H1 (cell line): Measurements from ENCODE around the gene ZSWIM6. TPM values are rescaled to one million over a fixed set of nuclear protein-coding genes. Genes with fewer than 3 reads are reported as not detected.

Source experiments
- CTCF ChIA-PET: fragments of 300-600 bp; sonication (Branson Sonifier 250); formaldehyde crosslinking; loops from one replicate; lab custom pipeline; 2021; ENCODE audit not compliant: partially characterized antibody; lab: Charles Lee
- POLR2A ChIA-PET: fragments of 300-600 bp; sonication (Branson Sonifier 250); formaldehyde crosslinking; loops from one replicate; lab custom pipeline; 2021; ENCODE audit warnings: inconsistent platforms; ENCODE audit not compliant: partially characterized antibody; lab: Charles Lee
- DNase-seq, 2 experiments: peaks; one replicate each; pipeline versions ENCODE4 v3.0.0 to v3.0.0-alpha.2; 2010 to 2022; ENCODE audit warnings: low spot score in 2 of 2, low read depth in 1 of 2, mixed read lengths in 1 of 2
- FAIRE-seq: peaks from 2 replicates; lab custom pipeline; 2011; peaks lifted over from hg19 to GRCh38; lab: Jason Lieb, UNC
- H2AFZ ChIP-seq: 2 replicates; pipeline ENCODE4 v1.8.1; 2012; ENCODE audit warnings: low read length, inconsistent platforms
- H2AK5ac ChIP-seq: 2 replicates; pipeline ENCODE4 v1.6.1; 2013; ENCODE audit warnings: low read depth, low read length
- H2BK120ac ChIP-seq: replicated peaks from 2 replicates; pipeline ENCODE3; 2013; ENCODE audit warnings: low read depth, low read length, inconsistent platforms
- H2BK12ac ChIP-seq: 2 replicates; pipeline ENCODE4 v1.6.1; 2013; ENCODE audit warnings: low read depth, low read length
- H2BK15ac ChIP-seq: 2 replicates; pipeline ENCODE4 v1.6.1; 2013; ENCODE audit warnings: low read length
- H2BK20ac ChIP-seq: 2 replicates; pipeline ENCODE4 v1.6.1; 2013; ENCODE audit warnings: low read length
- H2BK5ac ChIP-seq: 2 replicates; pipeline ENCODE4 v1.6.1; 2013; ENCODE audit warnings: low read depth, low read length
- H3K14ac ChIP-seq: 2 replicates; pipeline ENCODE4 v1.6.1; 2013; ENCODE audit warnings: inconsistent platforms; ENCODE audit not compliant: insufficient read length
- H3K18ac ChIP-seq: 2 replicates; pipeline ENCODE4 v1.6.1; 2013; ENCODE audit warnings: low read length; ENCODE audit errors: extremely low read depth
- H3K23ac ChIP-seq: 2 replicates; pipeline ENCODE4 v1.6.1; 2013; ENCODE audit warnings: inconsistent platforms; ENCODE audit not compliant: insufficient read length
- H3K23me2 ChIP-seq: 2 replicates; pipeline ENCODE4 v1.6.1; 2013; ENCODE audit warnings: low read depth, low read length
- H3K27ac ChIP-seq: 2 replicates; pipeline ENCODE4 v1.6.1; 2011; ENCODE audit warnings: low read depth, low read length, inconsistent platforms
- H3K27me3 ChIP-seq, 4 experiments: replicated peaks in 1 of 4; 1 replicate in 1 of 4; 2 replicates in 3 of 4; pipeline versions ENCODE4 v1.6.1 to v1.8.1; 2011 to 2013; ENCODE audit warnings: low read length in 3 of 4, mild to moderate bottlenecking in 3 of 4, inconsistent platforms in 2 of 4, mixed read lengths in 2 of 4, moderate library complexity in 1 of 4; ENCODE audit not compliant: control insufficient read depth in 3 of 4, insufficient read depth in 3 of 4; ENCODE audit errors: extremely low read depth in 1 of 4
- H3K36me3 ChIP-seq, 4 experiments: 2 replicates each; pipeline versions ENCODE4 v1.6.1 to v1.8.1; 2011 to 2013; ENCODE audit warnings: mild to moderate bottlenecking in 4 of 4, low read length in 3 of 4, moderate library complexity in 2 of 4, control low read depth in 1 of 4, inconsistent platforms in 1 of 4; ENCODE audit not compliant: insufficient read depth in 4 of 4, control insufficient read depth in 2 of 4
- H3K4ac ChIP-seq: replicated peaks from 2 replicates; pipeline ENCODE3; 2013; ENCODE audit warnings: low read length, low read depth, mixed read lengths, inconsistent platforms; ENCODE audit not compliant: insufficient read length
- H3K4me1 ChIP-seq, 4 experiments: replicated peaks in 1 of 4; 1 replicate in 1 of 4; 2 replicates in 3 of 4; pipeline versions ENCODE4 v1.6.1 to v1.8.1; 2011 to 2013; ENCODE audit warnings: low read length in 3 of 4, inconsistent platforms in 2 of 4, mixed read lengths in 1 of 4; ENCODE audit not compliant: insufficient read depth in 4 of 4, control insufficient read depth in 3 of 4
- H3K4me2 ChIP-seq, 2 experiments: 2 replicates each; pipeline versions ENCODE4 v1.6.1 to v1.8.1; 2011 to 2013; ENCODE audit warnings: low read depth in 2 of 2, low read length in 2 of 2, control low read depth in 1 of 2, inconsistent platforms in 1 of 2, mild to moderate bottlenecking in 1 of 2; ENCODE audit not compliant: insufficient read depth in 1 of 2
- H3K4me3 ChIP-seq, 4 experiments: fragments of 200-600, 300-600 bp in 1 of 4; sonication (generic), shearing (Covaris generic), sonication (Bioruptor Twin) in 1 of 4; 2 replicates each; pipeline versions ENCODE4 v1.5.1 to v1.8.1; 2011 to 2016; ENCODE audit warnings: low read length in 4 of 4, low read depth in 3 of 4, control low read depth in 2 of 4, inconsistent platforms in 2 of 4, mild to moderate bottlenecking in 2 of 4, mixed read lengths in 1 of 4, moderate library complexity in 1 of 4; ENCODE audit not compliant: insufficient read depth in 2 of 4; ENCODE audit errors: extremely low read depth in 1 of 4
- H3K56ac ChIP-seq: replicated peaks from 2 replicates; pipeline ENCODE3; 2013; ENCODE audit warnings: low read depth, mild to moderate bottlenecking, mixed read lengths, low read length, inconsistent platforms; ENCODE audit not compliant: insufficient read length
- H3K79me1 ChIP-seq: 2 replicates; pipeline ENCODE4 v1.6.1; 2013; ENCODE audit warnings: low read depth, low read length, control low read depth
- H3K79me2 ChIP-seq, 2 experiments: 2 replicates each; pipeline versions ENCODE4 v1.6.1 to v1.8.1; 2012 to 2013; ENCODE audit warnings: low read length in 2 of 2, mild to moderate bottlenecking in 2 of 2, inconsistent platforms in 1 of 2; ENCODE audit not compliant: insufficient read depth in 2 of 2, control insufficient read depth in 1 of 2
- H3K9ac ChIP-seq, 4 experiments: replicated peaks in 1 of 4; 1 replicate in 1 of 4; 2 replicates in 3 of 4; pipeline versions ENCODE4 v1.6.1 to v1.8.1; 2011 to 2013; ENCODE audit warnings: low read depth in 3 of 4, low read length in 3 of 4, control low read depth in 2 of 4, mild to moderate bottlenecking in 2 of 4, moderate library complexity in 2 of 4, inconsistent platforms in 1 of 4; ENCODE audit errors: extremely low read depth in 1 of 4
- H3K9me3 ChIP-seq, 2 experiments: 2 replicates each; pipeline versions ENCODE4 v1.6.1 to v1.8.1; 2012 to 2013; ENCODE audit warnings: mild to moderate bottlenecking in 2 of 2, moderate library complexity in 2 of 2, control low read depth in 1 of 2, inconsistent platforms in 1 of 2, low read depth in 1 of 2, low read length in 1 of 2, mixed read lengths in 1 of 2; ENCODE audit not compliant: insufficient read depth in 2 of 2
- H4K20me1 ChIP-seq, 2 experiments: replicated peaks in 1 of 2; 2 replicates each; pipeline versions ENCODE3 to v1.8.1; 2011 to 2013; ENCODE audit warnings: inconsistent platforms in 2 of 2, low read length in 2 of 2, mild to moderate bottlenecking in 1 of 2; ENCODE audit not compliant: insufficient read depth in 2 of 2, control insufficient read depth in 1 of 2
- H4K5ac ChIP-seq: 2 replicates; pipeline ENCODE4 v1.6.1; 2013; ENCODE audit warnings: low read length, low read depth, mixed read lengths, inconsistent platforms; ENCODE audit not compliant: insufficient read length
- H4K8ac ChIP-seq: 2 replicates; pipeline ENCODE4 v1.8.0; 2013; ENCODE audit warnings: mild to moderate bottlenecking, moderate library complexity, low read length, inconsistent platforms; ENCODE audit not compliant: insufficient read depth; ENCODE audit errors: extremely low read depth
- H4K91ac ChIP-seq: replicated peaks from 2 replicates; pipeline ENCODE3; 2013; ENCODE audit warnings: low read length, mixed read lengths, inconsistent platforms; ENCODE audit not compliant: insufficient read length
- ASH2L ChIP-seq: fragments of 200-600, 300-600 bp; sonication (generic); IDR thresholded peaks from one replicate; pipeline ENCODE4 v1.7.1; 2017; ENCODE audit warnings: low read length
- RNF2 ChIP-seq: fragments of 200-900, 300-1000 bp; sonication (generic); IDR thresholded peaks from 2 replicates; pipeline ENCODE4 v1.7.1; 2016; ENCODE audit warnings: borderline replicate concordance, low read depth, mild to moderate bottlenecking, antibody characterized with exemption, low read length; ENCODE audit not compliant: poor library complexity, severe bottlenecking; ENCODE audit errors: missing control alignments
- SUZ12 ChIP-seq: fragments of 200-600 bp; sonication (generic); IDR thresholded peaks from 2 replicates; pipeline ENCODE4 v1.6.1; 2012; ENCODE audit warnings: mild to moderate bottlenecking, inconsistent platforms, low read length, moderate library complexity, mixed read lengths
- TEAD4 ChIP-seq: IDR thresholded peaks from 2 replicates; pipeline ENCODE4 v1.6.1; 2012; ENCODE audit warnings: low read depth, low read length, inconsistent platforms, mixed read lengths
- WGBS, 2 experiments: shearing (Covaris generic) in 1 of 2; methylation state at CpG; one replicate each; pipeline versions ENCODE4 v1.1.6 to v1.1.7; 2013 to 2015; ENCODE audit warnings: low lambda C conversion rate in 2 of 2, mixed read lengths in 2 of 2, inconsistent platforms in 1 of 2, low coverage in 1 of 2, missing lambda C conversion rate in 1 of 2; ENCODE audit not compliant: insufficient replicate concordance in 2 of 2, insufficient coverage in 1 of 2, insufficient read length in 1 of 2; ENCODE audit errors: extremely low coverage in 1 of 2, missing lambda C conversion rate in 1 of 2; 5-methylcytosine and 5-hydroxymethylcytosine counted together
- polyA plus RNA-seq, 7 experiments: library from polyadenylated mRNA; depleted of rRNA in 3 of 7; stranded (reverse) in 5 of 7; unstranded in 2 of 7; fragments of >200 nt in 5 of 7; fragments of 200-250 nt in 2 of 7; gene quantifications; 1 replicate in 5 of 7; 2 replicates in 1 of 7; 4 replicates in 1 of 7; pipeline versions ENCODE4 v1.2.1 to v1.2.3, GENCODE V29; 2011 to 2013; ENCODE audit warnings: missing spikeins in 2 of 7, mixed read lengths in 2 of 7
- total RNA-seq: library from RNA; stranded (reverse); fragmentation: NEBNext Ultra II Directional; extraction: Animal tissue kit (Norgen Biotek cat#: 25700); gene quantifications from 2 replicates; pipeline ENCODE4 v1.2.1, GENCODE V29; 2021

ZSWIM6 gene
- total and polyA plus RNA-seq, 2 of the 8 experiments (the other 6 are each of a cell fraction or from before 2014, with no cell fraction given): 7.9 to 12.4 TPM

DNA sequence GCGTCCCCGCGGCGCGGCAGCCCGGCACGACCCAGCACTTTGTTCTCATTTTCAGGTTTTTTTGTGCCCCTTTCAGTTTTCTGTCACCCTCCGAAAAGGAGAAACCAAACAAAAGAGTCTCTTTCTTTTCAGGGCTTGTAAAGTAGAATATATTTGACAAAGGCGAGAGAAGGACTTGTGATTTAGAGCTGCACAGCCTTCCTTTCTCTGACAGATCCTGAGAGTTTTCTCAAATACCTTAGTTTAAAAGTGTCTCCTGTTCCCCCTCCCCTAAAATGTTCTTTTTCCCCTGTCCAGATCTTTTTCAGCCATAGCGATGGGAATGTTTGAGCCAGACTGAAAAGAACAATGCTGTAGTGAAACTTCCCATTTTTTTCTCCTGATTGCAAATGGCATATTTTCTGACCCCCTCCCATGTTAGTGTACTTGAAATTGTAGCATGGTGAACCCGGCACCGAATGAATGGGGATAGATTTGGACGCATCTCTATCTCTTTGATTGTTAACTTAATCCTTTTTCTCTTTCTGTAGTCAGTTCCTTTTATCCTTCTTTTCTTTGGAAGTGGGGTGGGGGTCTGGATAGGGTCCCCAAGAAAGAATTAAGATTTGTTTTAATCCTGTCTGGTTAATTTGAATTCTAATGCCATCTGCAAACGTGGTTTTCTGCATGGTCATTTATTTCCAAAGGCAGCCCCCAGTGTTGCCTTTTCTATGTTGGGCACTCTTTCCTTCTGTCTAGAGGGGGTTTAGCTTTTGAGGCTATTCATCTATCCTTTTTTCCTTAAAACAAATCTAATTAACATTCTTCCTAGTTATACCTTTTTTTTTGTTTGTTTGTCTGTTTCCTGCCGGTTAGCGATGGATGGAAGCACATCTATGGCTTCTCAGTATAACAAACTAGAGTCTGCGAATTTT lies 2.2 kb downstream of the ZSWIM6 start:
- peaks cover 6 to 46% (median 28%) of the 10 kb centered on the region in 4 experiments for H3K27me3 ChIP-seq
- no peak overlapping the region for H2AK5ac ChIP-seq
- no peak overlapping the region for H3K23ac ChIP-seq
- no peak overlapping the region for H2BK5ac ChIP-seq
- peak overlapping the region; percentile 46 to 85 for H3K4me2 ChIP-seq
- 10% methylated on average over 17 of the region's 17 CpGs; no CpG with 5 or more reads in 1 of the 2 experiments for WGBS, 2 experiments
- TF ChIP-seq ASH2L (peak; percentile 49), TEAD4 (no peak), SUZ12 (peak; percentile 51; the same call in 1 of the 2 replicates), RNF2 (peak; percentile 80)
- TF ChIP-seq, all 59 proteins: peak for 3
- Histone ChIP-seq H4K91ac (no peak overlapping the region), H2AFZ (no peak overlapping the region), H4K20me1 (peaks cover 23 to 29% of the 10 kb centered on the region in 2 experiments), H4K5ac (no peak overlapping the region), H3K14ac (no peak overlapping the region), H2BK12ac (no peak overlapping the region), H3K36me3 (no peaks in the 10 kb centered on the region), H3K9me3 (no peaks in the 10 kb centered on the region), H3K56ac (no peak overlapping the region), H4K8ac (no peak overlapping the region; the same call in 1 of the 2 replicates), H2BK15ac (no peak overlapping the region), H3K4me3 (peak overlapping the region; percentile 61 to 93 (median 66)), H3K4ac (no peak overlapping the region), H3K79me1 (no peaks in the 10 kb centered on the region), H3K79me2 (peaks cover 0 to 52% of the 10 kb centered on the region in 2 experiments; a peak in 2 of 4 replicates), H3K23me2 (peaks cover 13% of the 10 kb centered on the region; the same call in 1 of the 2 replicates), H3K4me1 (peaks cover 0 to 14% (median 6%) of the 10 kb centered on the region in 4 experiments; a peak in 6 of 7 replicates), H3K18ac (no peak overlapping the region), H3K9ac (0 out of 7 replicates have a peak overlapping the region, but pooled peaks of 1 of the 4 experiments have one; percentile 10), H2BK20ac (no peak overlapping the region), H3K27ac (no peak overlapping the region), H2BK120ac (no peak overlapping the region)
- POLR2A ChIA-PET: interaction anchor here (1.2 to 1.6 kb wide), 3 partner anchors 13 to 170 kb away, joined by 3 to 4 read pairs (median 3); no protein-coding TSS in a partner anchor
- no peak for DNase-seq
- no peak for FAIRE-seq
- CTCF ChIA-PET: no interaction called here
